HG02840 (cell line): ENCODE results near the gene JOSD2.

ENCODE experiments used
- ATAC-seq: cut with Tn5 transposase; IDR thresholded peaks from one replicate; pipeline ENCODE4 v1.9.1; 2021; ENCODE audit warnings: mild to moderate bottlenecking, moderate library complexity, moderate number of reproducible peaks; ENCODE audit not compliant: unreplicated experiment, low FRiP score

The JOSD2 gene

DNA sequence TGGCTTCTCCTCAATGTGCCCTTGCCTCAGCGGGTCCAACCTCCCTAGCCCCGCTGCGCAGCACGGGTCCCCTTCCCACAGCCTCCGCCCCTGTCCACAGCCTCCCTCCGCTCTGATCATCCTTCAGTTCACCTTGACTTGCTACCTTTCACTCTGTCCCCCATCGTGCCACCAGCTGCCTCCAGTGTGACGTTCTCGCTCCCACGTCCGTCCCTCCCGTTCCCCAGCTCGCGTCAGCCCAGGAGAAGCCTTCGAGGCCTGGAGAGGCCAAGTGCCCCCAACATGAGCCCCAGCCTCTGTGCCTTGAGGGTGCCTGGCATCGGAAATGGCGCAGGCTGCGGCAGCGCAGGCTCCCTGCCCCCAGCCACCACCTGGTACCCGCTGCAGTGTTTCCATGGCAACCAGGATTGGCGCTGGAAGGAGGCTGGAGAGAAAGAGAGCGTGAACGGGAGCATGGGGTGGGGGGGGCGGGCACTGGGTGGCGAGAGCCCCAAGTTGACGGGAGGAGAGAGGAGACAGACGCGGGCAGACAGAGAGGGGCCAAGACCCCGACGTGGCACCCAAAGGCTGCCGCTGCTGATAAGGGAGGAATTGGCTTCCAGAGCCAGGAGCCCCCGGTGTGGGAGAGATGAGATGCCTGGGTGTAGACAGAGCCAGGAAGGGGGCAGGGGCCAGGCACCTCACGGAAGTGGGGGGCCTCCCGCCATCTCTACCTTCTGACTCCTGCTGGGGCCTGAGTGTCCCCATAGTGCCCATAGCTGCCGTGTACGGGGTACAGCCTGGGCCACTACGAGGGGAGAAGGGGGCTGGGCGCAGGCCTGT is 3.6 kb upstream of the JOSD2 start:
- no peak for ATAC-seq

DNA sequence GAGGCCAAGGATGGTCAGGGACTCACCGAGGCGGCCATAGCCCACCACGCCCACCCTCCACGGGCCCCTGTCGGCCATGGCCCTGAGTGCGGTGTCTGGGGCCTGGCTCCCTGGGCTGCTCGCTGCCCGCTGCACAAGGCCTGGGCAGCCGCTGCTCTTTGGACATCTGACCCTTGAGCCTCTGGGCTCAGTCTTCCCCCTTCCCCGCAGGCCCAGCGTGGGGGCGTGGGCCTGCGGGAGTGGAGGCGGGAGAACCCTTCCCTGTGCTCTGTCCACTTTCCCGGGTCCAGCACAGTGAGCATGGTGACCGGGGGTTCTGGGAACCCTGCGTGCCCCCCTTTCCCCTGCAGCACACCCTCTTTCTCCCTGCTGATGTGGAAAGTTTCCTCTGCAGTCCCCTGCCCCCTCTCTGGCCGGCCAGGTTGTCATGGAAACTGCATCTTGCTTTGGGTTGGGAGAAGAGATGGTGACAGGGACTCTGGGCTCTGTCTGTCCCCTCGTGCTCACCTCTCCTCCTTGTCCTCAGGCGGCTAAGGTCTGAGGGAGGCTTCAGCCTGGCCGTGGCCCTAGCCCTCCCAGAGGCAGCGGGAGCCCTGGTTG is 2.9 kb upstream of the JOSD2 start, which contains the start of gene ASPDH:
ASPDH (minus strand) TSS at position 168 of the 600 bp plus-strand sequence; CDS start at position 78, 90 bp downstream.
- ATAC-seq: no peak

DNA sequence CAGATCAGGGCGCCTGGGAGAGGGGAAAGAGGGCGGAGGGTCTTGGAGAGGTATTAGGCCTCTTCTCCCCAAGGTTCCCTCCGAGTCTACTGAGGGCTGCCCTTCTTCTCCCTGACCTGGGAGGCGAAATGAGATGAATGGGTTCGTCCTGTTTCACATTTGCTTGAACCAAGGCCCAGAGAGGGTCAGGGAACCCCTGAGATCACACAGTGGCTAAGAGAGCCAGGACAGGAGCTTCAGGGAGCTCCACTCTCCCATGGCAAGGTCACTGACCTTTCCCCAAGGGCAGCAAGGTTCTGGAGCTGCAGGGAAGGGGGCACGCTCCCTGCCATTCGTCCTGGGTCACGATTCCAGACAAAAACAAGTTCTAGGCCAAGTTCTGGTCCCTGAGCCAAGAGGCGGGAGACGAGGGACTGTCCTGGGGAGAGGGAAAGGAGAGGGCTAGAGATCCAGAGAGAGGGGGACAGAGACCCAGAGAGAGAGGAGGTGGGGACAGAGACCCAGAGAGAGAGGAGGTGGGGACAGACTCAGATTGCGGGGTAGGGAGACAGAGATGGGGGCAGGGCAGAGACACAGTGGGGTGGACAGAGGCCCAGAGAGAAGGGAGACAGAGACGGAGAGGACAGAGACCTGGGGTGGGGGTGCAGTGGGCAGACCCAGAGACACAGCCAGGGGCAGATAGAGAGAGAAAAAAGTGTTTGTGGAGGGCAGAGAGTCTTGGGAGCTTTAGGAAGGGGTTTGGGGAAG is 2.2 kb upstream of the JOSD2 start:
- ATAC-seq: no peak

DNA sequence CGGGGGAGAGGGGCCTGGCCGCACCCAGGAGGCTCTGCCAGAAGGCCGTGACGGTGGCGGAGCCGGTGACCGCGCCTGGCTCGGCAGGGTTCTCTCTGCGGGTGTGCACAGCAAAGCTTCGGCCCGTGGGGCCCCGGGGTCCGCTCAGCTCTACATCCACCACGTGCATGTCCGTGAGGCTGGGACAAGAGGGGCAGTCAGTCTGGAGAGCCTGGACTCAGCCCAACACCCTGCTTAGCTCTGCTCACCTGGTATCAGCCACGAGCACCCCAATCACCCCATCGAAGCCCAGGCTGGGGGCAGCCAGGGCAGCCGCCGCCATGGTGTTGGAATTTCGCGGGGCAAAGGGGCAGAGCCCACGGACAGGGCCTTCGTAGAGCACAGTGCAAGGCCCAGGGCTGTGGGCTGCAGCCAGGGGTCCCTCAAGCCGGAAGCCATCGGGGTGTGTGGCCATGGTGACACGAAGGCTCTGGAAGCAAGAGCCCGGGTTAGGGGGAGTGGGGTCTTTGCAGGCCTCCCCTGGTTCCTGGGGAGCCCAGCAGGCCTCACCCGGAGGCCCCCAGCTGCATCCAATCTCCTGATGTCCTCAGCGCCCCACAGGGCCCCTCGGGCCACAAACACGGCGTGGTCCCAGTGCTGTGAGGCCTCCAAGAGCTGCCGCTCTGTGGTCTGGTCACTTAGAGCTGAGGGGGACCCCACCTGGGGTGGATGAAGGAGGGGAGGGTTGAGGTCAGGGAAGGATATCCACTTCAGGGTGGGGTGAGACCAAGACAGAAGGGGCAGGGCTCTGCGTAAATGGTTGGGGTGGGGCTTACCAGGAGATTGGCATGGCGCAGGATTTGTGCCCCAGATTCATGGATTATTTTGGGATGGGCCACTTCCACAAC is 1.4 kb upstream of the JOSD2 start:
- no peak for ATAC-seq

DNA sequence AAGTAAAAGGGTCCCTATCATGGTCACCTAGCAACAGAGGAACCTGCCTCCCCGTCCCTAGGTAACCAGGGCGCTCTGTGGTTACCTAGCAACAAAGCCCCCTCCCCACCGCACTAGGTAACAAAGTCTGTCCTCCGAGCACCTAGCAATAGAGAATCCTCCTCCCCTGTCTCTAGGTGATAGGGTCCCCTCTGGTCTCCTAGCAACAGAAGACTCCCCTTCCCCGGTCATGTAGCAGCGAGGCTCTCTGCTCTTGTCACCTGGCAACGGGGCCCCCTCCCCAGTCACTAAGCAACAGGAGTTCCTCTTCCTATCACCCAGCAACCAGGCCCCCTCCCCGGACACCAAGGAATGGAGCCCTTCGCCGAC is 307 bp downstream of the JOSD2 start:
- no peak for ATAC-seq

DNA sequence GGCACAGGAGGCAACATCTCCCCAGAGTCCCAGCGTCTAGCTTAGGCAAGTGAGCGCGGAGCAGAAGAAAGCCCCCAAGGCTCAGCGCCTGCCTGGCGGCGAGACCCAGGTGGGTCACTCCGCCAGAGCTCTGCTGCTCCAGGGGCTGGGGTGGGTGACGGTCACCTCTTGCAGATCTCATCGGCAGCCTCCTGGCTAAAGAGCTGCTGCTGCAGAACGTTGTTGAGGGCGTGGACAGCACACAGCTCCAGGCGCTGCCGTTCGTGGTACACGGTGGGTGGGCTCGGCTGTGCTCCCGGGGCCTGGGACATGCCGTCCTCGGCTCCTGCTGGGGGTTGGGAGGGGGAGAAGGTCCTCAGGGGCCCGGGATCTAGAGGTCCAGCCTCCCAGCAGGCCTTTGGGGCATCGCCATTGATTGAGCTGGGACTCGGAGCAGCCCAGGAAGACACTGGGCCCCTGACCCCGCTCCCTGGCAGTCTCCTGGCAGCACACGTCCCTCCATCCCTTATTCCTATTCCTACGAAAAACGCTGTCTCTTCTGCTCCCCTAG is 795 bp downstream of the JOSD2 start:
- no peak for ATAC-seq

DNA sequence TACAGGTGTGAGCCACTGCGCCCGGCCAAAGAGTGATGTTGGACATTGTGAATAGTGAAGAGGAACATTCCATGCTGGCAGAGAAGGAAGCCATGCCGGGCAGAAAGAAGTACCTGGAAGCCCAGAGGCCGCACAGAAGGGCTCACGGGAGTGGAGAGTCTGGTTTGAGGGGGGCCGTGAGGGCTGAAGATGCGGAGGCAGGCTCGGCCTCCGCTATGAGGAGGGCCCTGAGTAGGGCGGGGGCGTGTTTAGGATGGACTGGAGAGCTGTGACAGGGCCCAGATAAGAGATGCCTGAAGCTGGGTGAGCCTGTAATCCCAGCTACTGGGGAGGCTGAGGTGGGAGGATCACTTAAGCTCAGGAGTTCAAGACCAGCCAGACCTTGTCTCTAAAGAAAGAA is 1.6 kb downstream of the JOSD2 start:
- no peak for ATAC-seq

DNA sequence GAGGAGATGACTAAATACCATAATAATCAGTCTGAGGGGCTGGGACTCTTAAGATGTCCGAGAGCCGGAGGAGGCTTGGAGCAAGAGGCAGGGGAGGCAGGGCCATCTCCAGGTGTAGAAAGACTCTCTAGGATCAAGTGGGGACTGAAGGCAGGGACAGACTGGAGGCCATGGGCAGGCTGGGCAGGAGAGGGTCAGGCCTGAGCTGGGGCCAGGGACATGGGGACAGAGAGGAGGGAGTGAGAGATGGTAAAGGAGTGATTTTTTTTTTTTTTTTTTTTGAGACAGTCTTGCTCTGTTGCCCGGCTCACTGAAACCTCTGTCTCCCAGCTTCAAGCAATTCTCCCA is 2.2 kb downstream of the JOSD2 start:
- ATAC-seq: no peak

DNA sequence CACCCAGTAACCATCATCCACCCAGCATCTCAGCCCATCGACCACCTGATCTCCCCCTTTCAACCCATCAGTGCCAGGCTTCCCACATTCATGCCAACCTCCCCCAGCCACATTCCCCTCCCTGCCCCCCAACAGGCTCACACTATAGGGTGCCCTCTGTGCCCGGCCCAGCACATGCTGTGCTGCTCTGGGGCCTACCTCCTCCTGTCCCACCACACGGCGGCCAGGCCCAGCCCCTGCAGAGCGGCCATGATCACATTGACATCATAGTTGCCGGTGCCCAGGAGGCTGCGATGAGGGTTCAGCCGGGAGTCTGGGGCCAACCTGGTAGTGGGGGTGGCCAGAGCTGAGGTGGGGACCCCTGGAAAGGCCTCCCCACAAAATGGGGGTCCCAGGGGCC is 3.6 kb downstream of the JOSD2 start:
- ATAC-seq: no peak

DNA sequence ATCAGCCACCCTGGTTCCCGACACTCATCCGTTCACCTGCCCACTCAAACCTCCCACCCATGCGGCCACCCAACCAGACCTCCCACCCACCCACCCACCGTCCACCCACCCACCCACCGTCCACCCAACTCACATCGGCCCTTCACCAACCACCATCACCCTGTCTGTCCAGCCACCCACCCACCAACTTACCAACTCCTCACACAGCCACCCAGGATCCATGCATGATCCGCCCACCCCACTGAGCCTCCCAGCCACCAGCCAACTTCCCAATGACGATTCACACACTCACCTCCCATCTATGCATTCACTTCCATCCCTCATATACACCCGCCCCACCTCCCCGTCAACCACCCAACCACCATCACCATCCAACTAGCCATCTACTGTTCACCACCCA is 4.3 kb downstream of the JOSD2 start:
- no peak for ATAC-seq

DNA sequence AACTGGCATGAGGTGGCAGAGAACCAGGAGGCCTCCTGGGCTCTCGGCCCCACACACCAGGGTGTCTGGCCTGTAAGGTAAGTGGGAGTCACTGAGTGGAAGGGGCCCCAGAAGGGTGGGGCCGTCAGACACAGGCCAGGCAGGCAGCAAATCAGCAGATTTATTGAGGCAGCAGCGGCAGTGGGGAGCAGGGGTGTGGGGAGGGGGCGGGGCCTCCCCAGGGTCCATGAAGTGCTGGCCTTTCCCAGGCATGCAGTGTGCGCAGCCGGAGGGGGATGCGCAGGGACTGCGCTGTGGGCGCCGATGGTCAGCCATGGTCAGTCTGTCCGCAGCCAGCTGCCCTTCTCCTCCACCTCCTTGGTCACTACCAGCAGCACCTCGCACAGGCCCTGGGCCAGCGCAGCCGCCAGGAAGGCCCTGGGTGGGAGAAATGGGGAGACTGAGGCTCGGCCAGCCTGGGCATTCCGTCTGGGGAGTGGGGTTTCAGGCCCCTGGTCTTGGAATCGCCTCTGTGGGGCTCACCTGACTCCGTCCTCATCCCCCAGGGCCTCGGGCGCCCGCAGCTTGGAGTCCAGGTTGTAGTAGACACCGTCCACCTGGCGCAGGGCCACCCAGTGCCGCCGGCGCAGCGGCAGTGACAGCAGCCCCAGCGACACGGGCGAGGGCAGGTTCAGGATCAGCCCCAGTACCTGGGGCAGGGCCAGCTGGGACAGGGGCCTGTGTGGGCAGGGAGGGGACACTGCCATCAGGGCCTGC is 5.0 kb downstream of the JOSD2 start:
- no peak for ATAC-seq

DNA sequence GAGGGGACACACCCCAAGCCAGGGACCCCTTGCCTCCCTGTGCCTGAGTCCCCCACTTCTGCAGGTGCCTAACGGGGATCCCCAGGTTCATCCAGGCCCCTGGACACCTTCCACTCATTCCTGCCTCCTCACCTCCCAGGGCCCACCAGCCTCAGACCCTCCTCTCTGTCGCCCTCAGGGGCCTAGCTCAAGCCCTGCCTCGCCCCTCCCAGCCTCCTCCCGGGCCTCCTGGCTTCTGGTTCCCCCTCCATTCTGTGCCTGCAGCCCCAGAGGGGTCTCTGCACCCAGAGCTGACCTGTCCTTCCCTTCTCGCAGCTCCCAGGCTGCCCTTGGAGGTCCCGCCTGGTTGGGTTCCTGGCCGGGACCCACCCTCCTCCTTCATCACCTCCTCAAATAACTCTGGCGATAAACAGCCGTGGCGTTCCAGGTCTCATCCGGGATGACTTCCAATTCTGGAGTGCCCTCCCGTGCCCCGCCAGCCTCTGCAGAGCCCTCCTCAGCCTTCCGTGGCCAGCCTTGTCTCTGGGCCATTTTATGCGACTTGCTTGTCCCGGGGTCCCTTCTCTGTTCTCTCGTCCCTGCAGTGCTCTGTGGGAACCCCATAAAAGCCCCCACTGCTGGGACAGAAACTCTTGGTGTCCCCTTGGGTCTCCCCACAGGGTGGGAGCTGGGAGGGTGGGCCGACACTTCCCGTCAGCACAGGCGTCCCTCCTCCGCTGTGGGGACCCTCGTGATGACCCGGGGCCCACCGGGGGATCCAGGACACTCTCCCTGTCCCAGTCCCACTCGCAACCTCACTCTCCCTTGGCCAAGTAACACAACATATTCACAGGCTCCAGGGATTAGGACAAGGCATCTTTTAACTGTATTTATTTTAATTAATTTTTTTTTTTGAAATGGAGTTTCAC is 9.2 kb downstream of the JOSD2 start:
- ATAC-seq: no peak

DNA sequence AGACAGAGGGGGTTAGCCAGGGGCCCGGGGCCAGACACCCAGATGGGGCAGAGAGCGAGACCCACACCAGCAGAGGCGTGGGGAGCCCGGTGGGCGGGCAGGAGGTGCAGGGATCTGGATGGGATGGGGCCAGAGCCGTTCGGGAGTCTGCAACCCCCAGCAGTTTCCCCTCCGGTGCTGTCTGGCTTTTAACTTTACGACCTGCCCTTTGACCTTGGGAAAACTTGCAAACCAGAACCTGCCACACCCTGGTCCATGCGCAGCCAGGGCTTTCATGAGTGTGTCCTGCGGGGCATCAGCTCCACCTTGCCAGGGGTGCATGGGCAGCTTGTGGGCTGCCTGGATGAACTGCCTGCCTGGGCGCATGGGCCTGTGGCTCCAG is 9.8 kb downstream of the JOSD2 start:
- no peak for ATAC-seq

DNA sequence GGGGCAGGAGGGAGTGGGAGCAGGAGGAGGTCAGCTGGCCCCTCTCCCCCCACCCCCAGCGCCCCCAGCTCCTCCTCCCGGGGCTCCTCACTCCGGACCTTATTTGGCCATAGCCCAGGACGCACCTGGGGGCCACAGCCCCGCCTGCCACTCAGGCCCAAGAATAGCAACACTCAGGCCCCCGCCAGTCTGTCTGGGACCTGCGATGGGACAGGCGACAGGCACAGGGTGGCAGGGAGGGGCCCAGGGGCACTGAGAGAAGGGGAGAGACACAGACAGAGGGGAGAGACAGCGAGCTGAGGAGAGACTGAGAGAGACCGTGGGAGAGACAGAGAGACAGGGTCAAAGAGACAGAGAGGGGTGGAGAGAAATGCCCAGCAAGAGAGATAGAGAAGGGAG is 10.2 kb downstream of the JOSD2 start:
- no peak for ATAC-seq

DNA sequence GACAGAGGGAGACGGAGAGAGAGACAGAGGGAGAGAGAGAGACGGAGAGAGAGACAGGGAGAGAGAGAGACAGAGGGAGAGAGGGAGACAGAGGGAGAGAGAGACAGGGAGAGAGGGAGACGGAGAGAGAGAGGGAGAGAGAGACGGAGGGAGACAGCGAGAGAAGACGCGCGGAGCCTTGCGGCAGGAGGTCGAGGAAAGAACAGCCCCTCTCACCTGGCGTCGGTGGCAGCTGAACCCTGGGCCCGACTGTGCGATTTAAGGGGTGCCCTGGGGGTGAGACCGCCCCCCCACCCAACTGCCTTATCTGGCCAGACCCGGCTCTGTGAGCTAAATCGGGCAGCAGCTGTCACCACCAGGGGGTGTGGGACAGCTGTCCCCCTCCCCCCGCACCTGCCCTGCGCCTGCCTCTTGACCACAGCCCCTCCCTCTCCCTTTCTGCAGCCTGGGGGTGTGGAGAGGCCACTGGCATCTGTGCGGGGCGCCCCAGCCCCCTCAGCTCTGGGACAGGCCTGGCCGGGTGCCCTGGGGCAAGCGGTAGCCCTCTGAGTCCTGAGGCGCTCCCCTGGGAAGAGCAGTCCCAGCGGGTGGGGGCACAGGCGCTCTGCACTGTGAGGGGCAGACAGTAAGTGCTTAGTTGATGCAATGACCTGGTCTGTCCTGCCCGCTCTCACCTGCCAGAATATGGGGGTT is 10.8 kb downstream of the JOSD2 start:
- ATAC-seq: no peak

DNA sequence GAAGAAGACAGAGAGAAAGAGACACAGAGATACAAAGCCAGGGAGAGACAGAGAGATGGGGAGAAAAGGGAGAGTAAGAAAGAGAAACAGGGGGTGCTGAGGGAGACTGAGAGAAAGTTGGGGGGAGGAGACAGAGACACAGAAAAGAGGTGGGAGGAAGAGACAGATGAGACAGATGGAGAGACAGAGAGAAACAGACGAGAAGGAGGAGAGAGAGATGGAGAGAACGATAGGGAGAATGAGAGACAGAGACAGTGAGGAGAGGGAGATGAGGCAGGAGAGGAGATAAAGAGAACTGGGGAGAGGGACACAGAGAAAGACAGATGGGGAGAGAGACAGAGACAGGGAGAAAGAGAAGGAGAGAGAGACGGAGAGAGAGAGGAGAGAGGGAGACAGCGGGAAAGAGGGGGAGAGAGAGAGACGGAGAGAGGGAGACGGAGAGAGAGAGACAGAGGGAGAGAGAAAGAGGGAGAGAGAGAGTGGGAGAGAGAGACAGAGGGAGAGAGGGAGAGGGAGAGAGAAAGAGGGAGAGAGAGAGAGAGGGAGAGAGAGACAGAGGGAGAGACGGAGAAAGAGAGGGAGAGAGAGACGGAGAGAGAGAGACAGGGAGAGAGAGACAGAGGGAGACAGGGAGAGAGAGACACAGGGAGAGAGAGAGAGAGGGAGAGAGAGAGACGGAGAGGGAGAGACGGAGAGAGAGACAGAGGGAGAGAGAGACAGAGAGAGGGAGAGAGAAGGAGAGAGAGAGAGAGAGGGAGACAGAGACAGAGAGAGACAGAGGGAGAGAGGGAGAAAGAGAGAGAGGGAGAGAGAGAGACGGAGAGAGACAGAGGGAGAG is 12.6 kb downstream of the JOSD2 start:
- ATAC-seq: no peak

DNA sequence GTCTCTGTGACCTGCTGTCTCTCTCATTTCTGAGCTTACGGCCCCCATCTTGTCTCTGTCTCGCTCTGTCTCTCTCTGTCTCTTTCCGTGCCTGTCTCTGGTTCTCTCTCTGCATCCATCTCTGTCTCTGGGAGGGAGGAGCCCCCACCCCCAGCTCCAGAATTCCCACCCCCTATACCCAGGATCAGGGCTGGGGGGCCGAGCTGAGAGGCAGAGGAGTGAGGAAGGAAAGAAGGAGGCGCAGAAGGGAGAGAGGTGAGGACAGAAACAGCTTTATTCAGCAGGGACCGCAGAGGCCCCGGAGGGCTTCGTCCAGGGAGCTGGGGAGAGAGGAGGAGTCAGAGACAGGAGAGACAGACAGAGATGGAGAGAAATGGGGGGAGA is 14.0 kb downstream of the JOSD2 start:
- ATAC-seq: no peak
